ENCODE measurements around the gene COA1.

The COA1 gene

DNA sequence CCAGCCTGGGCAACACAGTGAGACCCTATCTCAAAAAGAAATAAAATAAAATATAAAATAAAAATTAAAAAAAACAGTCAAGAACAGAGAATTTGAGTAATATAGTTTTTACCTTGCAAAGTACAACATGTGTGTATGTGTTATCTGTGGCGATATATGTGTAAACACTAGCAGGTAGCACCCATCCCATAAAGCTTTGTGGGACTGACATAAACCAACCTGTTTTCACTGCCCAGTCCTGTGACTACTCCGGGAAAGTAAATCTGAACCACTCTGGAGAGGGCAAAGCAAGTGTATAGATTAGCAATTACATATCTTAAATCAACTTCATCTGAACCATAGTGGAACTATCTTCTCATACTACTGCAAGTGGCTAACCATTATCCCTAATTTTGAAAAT, 72.3 kb downstream of the COA1 start:
- POLR2A ChIA-PET = no interaction called here
- TF ChIP-seq, protein P1, sequence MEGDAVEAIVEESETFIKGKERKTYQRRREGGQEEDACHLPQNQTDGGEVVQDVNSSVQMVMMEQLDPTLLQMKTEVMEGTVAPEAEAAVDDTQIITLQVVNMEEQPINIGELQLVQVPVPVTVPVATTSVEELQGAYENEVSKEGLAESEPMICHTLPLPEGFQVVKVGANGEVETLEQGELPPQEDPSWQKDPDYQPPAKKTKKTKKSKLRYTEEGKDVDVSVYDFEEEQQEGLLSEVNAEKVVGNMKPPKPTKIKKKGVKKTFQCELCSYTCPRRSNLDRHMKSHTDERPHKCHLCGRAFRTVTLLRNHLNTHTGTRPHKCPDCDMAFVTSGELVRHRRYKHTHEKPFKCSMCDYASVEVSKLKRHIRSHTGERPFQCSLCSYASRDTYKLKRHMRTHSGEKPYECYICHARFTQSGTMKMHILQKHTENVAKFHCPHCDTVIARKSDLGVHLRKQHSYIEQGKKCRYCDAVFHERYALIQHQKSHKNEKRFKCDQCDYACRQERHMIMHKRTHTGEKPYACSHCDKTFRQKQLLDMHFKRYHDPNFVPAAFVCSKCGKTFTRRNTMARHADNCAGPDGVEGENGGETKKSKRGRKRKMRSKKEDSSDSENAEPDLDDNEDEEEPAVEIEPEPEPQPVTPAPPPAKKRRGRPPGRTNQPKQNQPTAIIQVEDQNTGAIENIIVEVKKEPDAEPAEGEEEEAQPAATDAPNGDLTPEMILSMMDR (IDR thresholded peaks at IDR 0.05; ENCODE audit: insufficient read depth, low read length, missing control alignments) = no peak
- no peak for DNase-seq (ENCODE audit: low read depth, low spot score)
- CTCF ChIA-PET = no interaction called here
- H3K4me3 ChIP-seq (ENCODE audit: low read depth, low read length) = no peak overlapping the region

DNA sequence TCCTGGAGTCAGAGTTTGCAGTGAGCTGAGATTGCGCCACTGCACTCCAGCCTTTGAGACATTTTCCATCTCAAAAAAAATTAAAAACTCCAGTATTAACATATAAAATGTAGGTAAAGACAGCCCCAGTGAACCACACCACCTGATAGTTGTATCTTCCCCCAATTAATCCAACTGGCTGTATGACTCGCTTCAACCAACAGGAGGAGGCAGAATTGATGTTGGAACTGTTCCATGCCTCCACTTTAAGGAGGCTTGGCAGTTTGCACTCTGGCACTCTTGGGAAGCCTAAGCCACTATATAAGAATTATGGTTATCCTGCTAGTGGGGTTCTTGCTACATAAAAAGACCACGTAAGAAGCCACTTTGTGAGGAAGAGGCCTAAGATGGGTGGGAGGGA, 73.7 kb downstream of the COA1 start:
- no peak for DNase-seq (ENCODE audit: low read depth, low spot score)
- H3K4me3 ChIP-seq (ENCODE audit: low read depth, low read length) = no peak overlapping the region
- CTCF ChIA-PET = interaction anchor here (0.9 kb wide), 1 partner anchor 73 kb away, joined by 3 read pairs; the partner anchor contains the start of gene STK17A
- POLR2A ChIA-PET = no interaction called here
- TF ChIP-seq, protein P1 (IDR thresholded peaks at IDR 0.05; ENCODE audit: insufficient read depth, low read length, missing control alignments) = no peak

DNA sequence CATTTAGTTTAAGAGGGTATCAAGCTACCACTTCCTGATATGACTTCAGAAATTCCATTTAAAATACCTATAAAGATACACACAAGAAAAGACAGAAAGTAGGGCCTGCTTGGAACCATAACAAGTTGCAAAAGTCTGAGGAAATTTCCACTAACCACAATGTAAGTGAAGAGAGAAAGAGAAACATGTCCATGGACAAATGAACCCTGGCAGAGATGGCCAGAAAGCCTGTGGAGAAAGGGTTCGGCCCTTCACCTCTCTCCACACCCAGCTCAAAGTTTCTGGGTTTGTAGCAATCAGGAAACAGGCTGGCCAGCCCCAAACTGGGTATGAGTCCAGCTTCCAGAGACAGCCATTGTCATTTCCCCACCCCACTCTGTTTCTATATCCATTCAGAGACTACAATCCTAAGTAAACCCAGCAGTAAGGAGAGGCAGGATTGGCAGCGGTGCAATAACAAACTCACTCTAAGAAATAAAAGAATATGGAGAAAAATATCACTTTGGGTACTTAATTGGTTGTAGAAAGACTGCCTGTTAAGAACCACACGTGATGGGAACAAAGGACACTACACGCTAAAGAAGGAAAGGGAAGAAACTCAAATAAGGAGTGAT, 75.3 kb downstream of the COA1 start:
- no peak overlapping the region for H3K4me3 ChIP-seq (ENCODE audit: low read depth, low read length)
- DNase-seq (ENCODE audit: low read depth, low spot score) = no peak
- POLR2A ChIA-PET = interaction anchor here (0.5 kb wide), 1 partner anchor 1776 kb away, joined by 3 read pairs; no protein-coding TSS in a partner anchor
- CTCF ChIA-PET = interaction anchor here (1.1 kb wide), 1 partner anchor 44 kb away, joined by 3 read pairs; no protein-coding TSS in a partner anchor
- TF ChIP-seq, protein P1 (IDR thresholded peaks at IDR 0.05; ENCODE audit: insufficient read depth, low read length, missing control alignments) = no peak

DNA sequence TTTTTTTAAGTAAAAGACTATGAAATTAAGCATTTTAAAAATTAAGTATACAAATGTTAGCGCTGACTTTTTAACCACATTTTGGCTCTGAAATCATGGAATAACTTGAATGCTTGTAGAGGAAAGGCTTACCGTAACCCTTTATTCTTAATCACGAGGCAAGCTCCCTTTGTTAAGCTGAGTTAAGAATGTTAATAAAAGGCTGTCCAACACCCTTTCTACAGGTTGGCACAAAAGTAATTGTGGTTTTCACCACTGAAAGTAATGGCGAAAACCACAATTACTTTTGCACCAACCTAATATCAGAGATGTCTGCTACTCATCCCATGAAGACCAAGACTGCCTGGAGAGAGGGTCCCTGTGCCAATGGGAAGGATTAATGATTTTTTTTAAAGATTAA, 75.9 kb downstream of the COA1 start:
- ChIA-PET CTCF (interaction anchor here (1.1 kb wide), 1 partner anchor 44 kb away, joined by 3 read pairs; no protein-coding TSS in a partner anchor), POLR2A (interaction anchor here (0.5 kb wide), 1 partner anchor 1776 kb away, joined by 3 read pairs; no protein-coding TSS in a partner anchor)
- TF ChIP-seq, protein P1 (IDR thresholded peaks at IDR 0.05; ENCODE audit: insufficient read depth, low read length, missing control alignments) = no peak
- no peak overlapping the region for H3K4me3 ChIP-seq (ENCODE audit: low read depth, low read length)
- no peak for DNase-seq (ENCODE audit: low read depth, low spot score)

DNA sequence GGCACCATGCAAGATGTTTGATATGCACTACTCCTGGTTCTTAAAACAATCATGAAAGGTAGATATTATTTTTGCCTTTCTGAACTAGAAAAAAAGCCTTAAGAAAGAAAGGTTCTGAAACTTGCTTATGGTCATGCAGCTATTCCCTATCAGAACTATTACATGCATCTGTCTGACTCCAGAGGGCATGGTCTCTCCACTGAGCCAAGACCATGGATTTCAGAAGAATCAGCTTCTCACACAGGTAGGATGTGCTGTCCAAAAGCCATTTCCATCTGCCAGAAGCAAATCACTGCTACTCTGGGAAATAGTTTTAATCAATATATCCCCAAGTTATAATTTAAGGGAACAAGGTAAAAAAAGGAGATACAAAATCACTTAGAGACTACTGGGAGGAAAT, 77.0 kb downstream of the COA1 start:
- CTCF ChIA-PET = interaction anchor here (0.7 to 1.4 kb wide), 4 partner anchors 47 to 70 kb away, joined by 3 to 4 read pairs (median 4); partner anchors contain the start of gene STK17A
- TF ChIP-seq, protein P1 (IDR thresholded peaks at IDR 0.05; ENCODE audit: insufficient read depth, low read length, missing control alignments) = peak; percentile 14
- no peak for DNase-seq (ENCODE audit: low read depth, low spot score)
- POLR2A ChIA-PET = interaction anchor here (1.2 kb wide), 1 partner anchor 70 kb away, joined by 3 read pairs; the partner anchor contains the start of gene STK17A
- no peak overlapping the region for H3K4me3 ChIP-seq (ENCODE audit: low read depth, low read length)

DNA sequence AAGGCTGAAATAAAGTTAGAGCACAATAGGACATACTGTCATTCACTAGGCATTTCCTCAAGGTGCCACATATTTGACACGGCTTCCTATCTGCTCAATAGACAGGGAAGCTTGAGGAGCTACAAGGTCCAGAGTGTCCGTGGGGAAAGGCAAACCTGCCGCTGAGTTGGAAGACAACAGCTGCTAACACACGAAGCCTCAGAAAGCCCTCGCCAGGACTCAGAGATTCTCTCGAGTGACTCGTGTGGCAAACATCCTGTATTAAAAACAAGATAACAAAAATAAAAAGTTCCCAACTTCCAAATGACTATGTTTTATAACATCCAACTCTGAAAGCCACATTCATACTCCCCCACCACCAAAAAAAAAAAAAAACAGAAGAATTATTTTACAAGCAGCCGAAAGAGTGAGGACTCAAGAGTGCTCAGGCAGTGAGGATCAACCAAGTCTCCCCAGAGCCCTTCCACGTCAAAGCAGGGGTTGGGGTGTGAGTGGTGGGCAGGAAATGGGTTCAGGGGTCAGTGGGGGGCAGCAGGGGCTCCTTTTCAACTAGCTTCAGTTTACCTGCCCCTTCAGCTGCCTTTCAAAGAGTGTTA, 78.8 kb downstream of the COA1 start:
- CTCF ChIA-PET = interaction anchor here (1.0 to 3.0 kb wide), 7 partner anchors 12 to 189 kb away, joined by 3 to 13 read pairs (median 7); partner anchors contain the start of gene STK17A
- no peak overlapping the region for H3K4me3 ChIP-seq (ENCODE audit: low read depth, low read length)
- TF ChIP-seq, protein P1 (IDR thresholded peaks at IDR 0.05; ENCODE audit: insufficient read depth, low read length, missing control alignments) = no peak
- POLR2A ChIA-PET = interaction anchor here (1.0 to 1.6 kb wide), 2 partner anchors 68 to 219 kb away, joined by 4 to 6 read pairs; partner anchors contain the start of genes MRPS24 and STK17A
- DNase-seq (ENCODE audit: low read depth, low spot score) = peak; percentile 67
